Psoas muscle (tissue), 8 donors: Measurements from ENCODE around the gene KHDRBS2. TPM values are rescaled to one million over a fixed set of nuclear protein-coding genes. Genes with fewer than 3 reads are reported as not detected.

Experiments
- ATAC-seq, 4 donors: fragments of 200-7000 bp; cut with Tn5 transposase; one replicate each; pipeline ENCODE4 v1.9.1; 2020; ENCODE audit warnings: moderate library complexity in 3 of 4, mild to moderate bottlenecking in 2 of 4
- DNase-seq, 2 donors: peaks; one replicate each; pipeline ENCODE4 v3.0.0-alpha.2; 2020
- H3K27ac ChIP-seq: fragments of 200-600 bp; one replicate; pipeline ENCODE4 v1.8.0; 2022
- H3K27me3 ChIP-seq, 3 donors: fragments of 200-600 bp in 1 of 3; one replicate each; pipeline versions ENCODE4 v1.6.1 to v1.8.0; 2013 to 2022; ENCODE audit warnings: low read length in 2 of 3, mild to moderate bottlenecking in 2 of 3, moderate library complexity in 1 of 3; ENCODE audit not compliant: insufficient read depth in 3 of 3
- H3K36me3 ChIP-seq, 2 donors: fragments of 200-600 bp in 1 of 2; one replicate each; pipeline versions ENCODE4 v1.6.1 to v1.8.0; 2013 to 2022; ENCODE audit warnings: low read depth in 1 of 2, mild to moderate bottlenecking in 1 of 2, moderate library complexity in 1 of 2; ENCODE audit not compliant: insufficient read depth in 1 of 2
- H3K4me1 ChIP-seq: fragments of 200-600 bp; one replicate; pipeline ENCODE4 v1.8.0; 2022
- H3K4me3 ChIP-seq: fragments of 200-600 bp; one replicate; pipeline ENCODE4 v1.8.0; 2022; ENCODE audit warnings: mild to moderate bottlenecking
- H3K9me3 ChIP-seq: fragments of 200-600 bp; one replicate; pipeline ENCODE4 v1.8.0; 2022
- WGBS, 3 donors: extraction: QIAGEN DNeasy Blood & Tissue Kit; methylation state at CpG; one replicate each; pipeline versions ENCODE4 v1.1.6 to v1.1.7; 2013; 5-methylcytosine and 5-hydroxymethylcytosine counted together
- intact Hi-C, 2 donors: fragments of 100-400 bp; cut with DNase I; formaldehyde crosslinking; loops; one replicate each; pipeline versions ENCODE4 v1.11.0 to v1.14.2; 2022
- polyA plus RNA-seq, 3 donors: library from polyadenylated mRNA; stranded (reverse); fragments of 200-250 nt; gene quantifications; one replicate each; pipeline ENCODE4 v1.2.3, GENCODE V29; 2013
- total RNA-seq, 4 donors: library from RNA; stranded (reverse); fragmentation: NEBNext Ultra II Directional in 2 of 4; extraction: Animal tissue kit (Norgen Biotek cat#: 25700) in 2 of 4; gene quantifications; one replicate each; pipeline versions ENCODE4 v1.2.1 to v1.2.4, GENCODE V29; 2021 to 2023
- TF ChIP-seq, protein P1 (sequence below): fragments of 200-600 bp; IDR thresholded peaks from one replicate; pipeline ENCODE4 v1.8.0; 2022; ENCODE audit warnings: antibody characterized with exemption
- donor health status: healthy with polysubstance abuse.
- donor health status: DM: no; HTN: no; CAD: no; lungs with moderate emphysema.
- donor health status: Bipolar disorder and iron deficiency.
- donor health status: healthy.
- donor health status: DM: yes; HTN: yes; CAD: no.
- donor health status: DM: no; HTN: no; CAD: no.
- donor health status: DM: no; HTN: no; CAD: no.
- donor health status: DM: yes; HTN: yes; CAD: no.

KHDRBS2 gene
- total and polyA plus RNA-seq, 7 donors: 0.04 to 0.15 (median 0.06) TPM; not detected in 3

DNA sequence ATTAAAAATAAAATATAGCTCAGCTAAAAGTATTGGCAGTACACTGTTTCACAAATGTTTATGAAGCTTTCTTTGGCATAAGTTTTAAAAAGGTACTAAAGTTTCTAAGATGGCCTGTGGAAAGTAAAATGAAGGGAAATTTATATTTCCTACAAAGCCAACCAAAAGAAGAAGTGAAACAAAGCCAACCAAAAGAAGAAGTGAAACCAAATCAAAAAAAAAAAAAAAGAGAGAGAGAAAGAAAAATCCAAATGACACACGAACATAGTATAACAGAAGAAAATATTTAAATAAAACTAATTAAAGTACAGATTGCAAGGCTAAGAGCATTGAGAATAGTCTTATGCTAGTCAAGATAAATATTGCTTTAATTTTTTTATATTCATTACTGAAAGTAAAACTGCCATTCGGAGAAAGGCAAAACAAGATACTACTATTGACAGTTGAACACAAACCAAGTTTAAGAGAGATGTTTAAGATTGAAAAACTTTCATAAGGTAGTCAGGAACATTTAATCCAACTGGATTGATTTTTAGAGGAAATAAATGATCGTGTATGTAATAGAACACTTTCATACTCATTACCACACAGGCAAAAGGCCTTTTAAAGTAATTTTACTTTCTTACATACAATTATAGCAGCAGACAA lies 12.8 kb upstream of the KHDRBS2 start:
- Histone ChIP-seq H3K9me3 (no peaks in the 10 kb centered on the region), H3K4me1 (no peaks in the 10 kb centered on the region), H3K27ac (no peak overlapping the region), H3K4me3 (no peak overlapping the region), H3K36me3 (no peaks in the 10 kb centered on the region), H3K27me3 (no peaks in the 10 kb centered on the region)
- intact Hi-C loops: no loop called here
- WGBS, 3 donors: 65 to 70% (median 67%) methylated on average over 3 of the region's 3 CpGs
- DNase-seq (no peak), ATAC-seq (no peak)
- TF ChIP-seq, protein P1, sequence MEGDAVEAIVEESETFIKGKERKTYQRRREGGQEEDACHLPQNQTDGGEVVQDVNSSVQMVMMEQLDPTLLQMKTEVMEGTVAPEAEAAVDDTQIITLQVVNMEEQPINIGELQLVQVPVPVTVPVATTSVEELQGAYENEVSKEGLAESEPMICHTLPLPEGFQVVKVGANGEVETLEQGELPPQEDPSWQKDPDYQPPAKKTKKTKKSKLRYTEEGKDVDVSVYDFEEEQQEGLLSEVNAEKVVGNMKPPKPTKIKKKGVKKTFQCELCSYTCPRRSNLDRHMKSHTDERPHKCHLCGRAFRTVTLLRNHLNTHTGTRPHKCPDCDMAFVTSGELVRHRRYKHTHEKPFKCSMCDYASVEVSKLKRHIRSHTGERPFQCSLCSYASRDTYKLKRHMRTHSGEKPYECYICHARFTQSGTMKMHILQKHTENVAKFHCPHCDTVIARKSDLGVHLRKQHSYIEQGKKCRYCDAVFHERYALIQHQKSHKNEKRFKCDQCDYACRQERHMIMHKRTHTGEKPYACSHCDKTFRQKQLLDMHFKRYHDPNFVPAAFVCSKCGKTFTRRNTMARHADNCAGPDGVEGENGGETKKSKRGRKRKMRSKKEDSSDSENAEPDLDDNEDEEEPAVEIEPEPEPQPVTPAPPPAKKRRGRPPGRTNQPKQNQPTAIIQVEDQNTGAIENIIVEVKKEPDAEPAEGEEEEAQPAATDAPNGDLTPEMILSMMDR: no peak

DNA sequence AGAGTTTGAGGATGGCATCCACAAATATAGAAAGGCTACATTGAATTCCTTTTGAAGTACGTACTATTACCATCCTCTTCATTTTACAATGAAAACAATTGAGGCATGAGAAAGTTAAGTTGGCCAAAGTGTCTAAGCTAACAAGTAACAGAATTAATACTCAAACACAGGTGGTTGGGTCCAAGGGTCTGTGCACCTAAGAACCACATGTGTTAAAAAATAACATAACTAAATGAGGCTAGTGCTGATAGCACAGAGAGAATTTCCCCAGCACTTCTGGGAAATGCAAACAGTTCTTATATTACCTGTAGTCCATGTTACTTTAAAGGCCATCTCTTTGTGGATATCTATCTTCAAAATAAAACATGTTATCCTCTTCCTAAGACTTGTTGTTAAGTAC lies 10.5 kb upstream of the KHDRBS2 start:
- Histone ChIP-seq H3K36me3 (no peaks in the 10 kb centered on the region), H3K27me3 (no peaks in the 10 kb centered on the region), H3K4me1 (no peaks in the 10 kb centered on the region), H3K27ac (no peak overlapping the region), H3K9me3 (no peaks in the 10 kb centered on the region), H3K4me3 (no peak overlapping the region)
- WGBS, 3 donors: 81 to 90% (median 85%) methylated on average over 1 of the region's 1 CpG
- ATAC-seq (no peak), DNase-seq (no peak)
- intact Hi-C loops: no loop called here
- TF ChIP-seq, protein P1: no peak

DNA sequence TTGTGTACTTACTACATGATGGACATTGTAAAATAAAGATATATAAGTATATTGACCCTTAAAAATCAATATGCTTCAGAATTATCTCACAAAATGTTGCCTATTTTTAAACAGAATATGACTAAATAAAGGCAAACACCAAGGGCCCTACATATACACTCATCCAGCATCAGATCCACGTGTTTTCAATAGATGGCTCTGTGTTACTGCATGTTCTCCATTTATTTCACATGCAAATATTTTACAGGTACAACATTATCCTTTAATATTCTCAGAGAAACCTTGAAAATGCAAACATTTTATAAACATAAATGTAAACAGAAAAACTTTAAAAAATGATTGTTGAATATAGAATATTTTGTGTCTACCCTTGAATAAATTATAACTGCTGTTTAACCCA lies 2.9 kb upstream of the KHDRBS2 start:
- Histone ChIP-seq H3K36me3 (no peaks in the 10 kb centered on the region), H3K27me3 (peaks cover 0 to 10% (median under 1%) of the 10 kb centered on the region in 3 donors), H3K4me3 (no peak overlapping the region), H3K4me1 (no peaks in the 10 kb centered on the region), H3K27ac (no peak overlapping the region), H3K9me3 (no peaks in the 10 kb centered on the region)
- no peak for DNase-seq
- TF ChIP-seq, protein P1: no peak
- intact Hi-C loops: no loop called here
- ATAC-seq: no peak
- 40 to 49% (median 41%) methylated on average over 1 of the region's 1 CpG for WGBS, 3 donors

- ATAC-seq: no peak
- H3K9me3 ChIP-seq: no peaks in the 10 kb centered on the region
- TF ChIP-seq, protein P1: no peak
- WGBS, 3 donors: 55 to 68% (median 55%) methylated on average over 2 of the region's 2 CpGs
- H3K4me1 ChIP-seq: no peaks in the 10 kb centered on the region
- peaks cover 0 to 10% (median 2%) of the 10 kb centered on the region in 3 donors for H3K27me3 ChIP-seq
- no peaks in the 10 kb centered on the region for H3K36me3 ChIP-seq
- no peak for DNase-seq
- intact Hi-C loops: no loop called here
- no peak overlapping the region for H3K27ac ChIP-seq
- no peak overlapping the region for H3K4me3 ChIP-seq
Measured at GRCh38 chr6:62288562-62288961, 2.5 kb upstream of the KHDRBS2 start.

DNA sequence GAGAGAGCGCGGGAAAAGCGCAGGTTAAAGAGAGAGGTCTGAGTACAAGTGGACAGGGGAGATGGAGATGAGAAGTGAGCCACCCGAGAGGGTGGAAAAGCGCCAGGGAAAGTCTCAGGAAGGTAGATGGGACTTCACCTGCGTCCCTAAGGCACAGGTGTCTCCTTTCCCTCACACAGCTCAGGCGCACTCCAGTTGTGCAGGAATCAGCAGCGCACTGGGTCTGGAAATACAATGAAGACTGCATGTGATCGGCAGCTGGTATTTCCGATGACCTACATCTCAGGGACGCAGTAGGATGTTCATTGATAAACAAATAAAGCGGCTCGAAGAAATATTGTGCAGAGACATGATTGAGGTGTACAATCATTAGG lies 432 bp upstream of the KHDRBS2 start:
- no peaks in the 10 kb centered on the region for H3K4me1 ChIP-seq
- TF ChIP-seq, protein P1: no peak
- no peaks in the 10 kb centered on the region for H3K36me3 ChIP-seq
- intact Hi-C loops: no loop called here
- no peak for DNase-seq
- peaks cover 0 to 10% (median 2%) of the 10 kb centered on the region in 3 donors for H3K27me3 ChIP-seq
- H3K27ac ChIP-seq: no peak overlapping the region
- H3K4me3 ChIP-seq: peak overlapping the region; percentile 64
- H3K9me3 ChIP-seq: no peaks in the 10 kb centered on the region
- peak in 1 of 4 donors; percentile 9 for ATAC-seq
- 4 to 7% (median 5%) methylated on average over 13 of the region's 13 CpGs for WGBS, 3 donors
